Activated effector memory CD4-positive, alpha-beta T cell treated with anti-CD3 and anti-CD28 coated beads, Interleukin-2, amount 50 U/mL, for 16 hours (primary cell): ENCODE measurements around the gene PCNX2.
"Not testable (repeated sequence)": the region's sequence is repeated elsewhere in the genome, so short reads cannot be mapped to it uniquely, and the experiment has no call there.

Experiments used
- DNase-seq: peaks from one replicate; pipeline ENCODE4 v3.0.0-alpha.2; 2020

PCNX2 gene

GRCh38 chr1:233215135-233215760 lies 80.3 kb downstream of the PCNX2 start:
- no peak for DNase-seq

- DNase-seq = no peak
Measured at GRCh38 chr1:233211595-233211994, 83.9 kb downstream of the PCNX2 start.

- DNase-seq = no peak
Measured at GRCh38 chr1:233211106-233211505, 84.4 kb downstream of the PCNX2 start.

GRCh38 chr1:233209481-233209880 lies 86.0 kb downstream of the PCNX2 start:
- DNase-seq = no peak

GRCh38 chr1:233208687-233209086 lies 86.8 kb downstream of the PCNX2 start:
- no peak for DNase-seq

GRCh38 chr1:233197940-233198339 lies 97.6 kb downstream of the PCNX2 start:
- DNase-seq = no peak

- DNase-seq = no peak
Measured at GRCh38 chr1:233193741-233194140, 101.8 kb downstream of the PCNX2 start.

- no peak for DNase-seq
Measured at GRCh38 chr1:233190987-233191386, 104.5 kb downstream of the PCNX2 start.

GRCh38 chr1:233189526-233189925 lies 106.0 kb downstream of the PCNX2 start:
- DNase-seq = no peak

- no peak for DNase-seq
Measured at GRCh38 chr1:233188061-233188460, 107.5 kb downstream of the PCNX2 start.

GRCh38 chr1:233183226-233184020 lies 112.1 kb downstream of the PCNX2 start:
- no peak for DNase-seq

GRCh38 chr1:233182587-233182986 lies 112.9 kb downstream of the PCNX2 start:
- no peak for DNase-seq

GRCh38 chr1:233180641-233181364 lies 114.7 kb downstream of the PCNX2 start:
- no peak for DNase-seq

- DNase-seq = not testable (repeated sequence)
Measured at GRCh38 chr1:233179638-233180037, 115.9 kb downstream of the PCNX2 start.

GRCh38 chr1:233172201-233172600 lies 123.3 kb downstream of the PCNX2 start:
- DNase-seq = no peak

- no peak for DNase-seq
Measured at GRCh38 chr1:233170741-233171140, 124.8 kb downstream of the PCNX2 start.

GRCh38 chr1:233168384-233168783 lies 127.1 kb downstream of the PCNX2 start:
- DNase-seq = no peak

- DNase-seq = no peak
Measured at GRCh38 chr1:233166896-233167295, 128.6 kb downstream of the PCNX2 start.

GRCh38 chr1:233163696-233164095 lies 131.8 kb downstream of the PCNX2 start:
- no peak for DNase-seq

- no peak for DNase-seq
Measured at GRCh38 chr1:233158322-233158721, 137.2 kb downstream of the PCNX2 start.

GRCh38 chr1:233157245-233157644 lies 138.3 kb downstream of the PCNX2 start:
- no peak for DNase-seq

- DNase-seq = no peak
Measured at GRCh38 chr1:233151861-233152260, 143.7 kb downstream of the PCNX2 start.

GRCh38 chr1:233144434-233144833 lies 151.1 kb downstream of the PCNX2 start:
- DNase-seq = no peak

- DNase-seq = no peak
Measured at GRCh38 chr1:233143241-233143640, 152.3 kb downstream of the PCNX2 start.
